HepG2 (cell line): Measurements from ENCODE around the gene SOCS3. TPM values are rescaled to one million over a fixed set of nuclear protein-coding genes. Genes with fewer than 3 reads are reported as not detected.

Experiments used
- CTCF ChIP-seq: sonication (generic); formaldehyde crosslinking; IDR thresholded peaks from 2 replicates; pipeline ENCODE4 v1.5.0; 2020; ENCODE audit warnings: mild to moderate bottlenecking, missing genetic modification reagents, moderate library complexity
- GABPB1 ChIP-seq: IDR thresholded peaks from 2 replicates; pipeline ENCODE4 v1.6.1; 2016; ENCODE audit warnings: mild to moderate bottlenecking, missing genetic modification reagents, moderate library complexity, missing compliant biosample characterization
- HINFP ChIP-seq: sonication (generic); formaldehyde crosslinking; IDR thresholded peaks from 2 replicates; pipeline ENCODE4 v1.4.0; 2020; ENCODE audit warnings: low read depth, mild to moderate bottlenecking, missing genetic modification reagents
- HOMEZ ChIP-seq: IDR thresholded peaks from 2 replicates; pipeline ENCODE4 v1.6.1; 2016; ENCODE audit warnings: low read depth
- ISL2 ChIP-seq: sonication (generic); formaldehyde crosslinking; IDR thresholded peaks from 2 replicates; pipeline ENCODE4 v1.5.0; 2020; ENCODE audit warnings: missing genetic modification reagents
- MAX ChIP-seq: IDR thresholded peaks from 2 replicates; pipeline ENCODE4 v1.6.1; 2012; ENCODE audit warnings: inconsistent platforms
- MXD4 ChIP-seq: IDR thresholded peaks from 2 replicates; pipeline ENCODE4 v1.6.1; 2016; ENCODE audit warnings: mild to moderate bottlenecking, missing biosample characterization, missing genetic modification reagents
- NR2C2 ChIP-seq: sonication (generic); formaldehyde crosslinking; IDR thresholded peaks from 2 replicates; pipeline ENCODE4 v1.4.0; 2020; ENCODE audit warnings: missing genetic modification reagents, mild to moderate bottlenecking, moderate library complexity, borderline replicate concordance
- PAX8 ChIP-seq: sonication (generic); formaldehyde crosslinking; IDR thresholded peaks from 2 replicates; pipeline ENCODE4 v1.8.0; 2022; ENCODE audit warnings: mild to moderate bottlenecking, missing genetic modification reagents, borderline replicate concordance
- PRMT3 ChIP-seq: sonication (generic); formaldehyde crosslinking; IDR thresholded peaks from 2 replicates; pipeline ENCODE4 v1.8.1; 2022; ENCODE audit warnings: low read depth, mild to moderate bottlenecking, moderate library complexity, missing genetic modification reagents, borderline replicate concordance
- RCOR2 ChIP-seq: IDR thresholded peaks from 2 replicates; pipeline ENCODE4 v1.6.1; 2016; ENCODE audit warnings: missing biosample characterization, missing genetic modification reagents
- SALL2 ChIP-seq: sonication (generic); formaldehyde crosslinking; IDR thresholded peaks from 2 replicates; pipeline ENCODE4 v1.8.1; 2023; ENCODE audit warnings: mild to moderate bottlenecking, missing genetic modification reagents, inconsistent platforms
- SAP130 ChIP-seq: IDR thresholded peaks from 2 replicates; pipeline ENCODE4 v1.6.1; 2016; ENCODE audit warnings: low read depth
- SOX6 ChIP-seq, 2 experiments: fragments of 450-650 bp in 1 of 2; sonication (generic) in 1 of 2; formaldehyde crosslinking in 1 of 2; IDR thresholded peaks; 2 replicates each; pipeline versions ENCODE4 v1.4.0 to v1.6.1; 2017 to 2020; ENCODE audit warnings: antibody characterized with exemption in 1 of 2, mild to moderate bottlenecking in 1 of 2, missing genetic modification reagents in 1 of 2
- SP1 ChIP-seq, 2 experiments: fragments of 450-650 bp in 1 of 2; sonication (generic) in 1 of 2; formaldehyde crosslinking in 1 of 2; IDR thresholded peaks; 2 replicates each; pipeline versions ENCODE4 v1.4.0 to v1.6.1; 2016 to 2020; ENCODE audit warnings: missing genetic modification reagents in 1 of 2
- ZBTB8A ChIP-seq: sonication (generic); formaldehyde crosslinking; IDR thresholded peaks from 2 replicates; pipeline ENCODE4 v1.4.0; 2020; ENCODE audit warnings: mild to moderate bottlenecking, low read depth, missing genetic modification reagents, borderline replicate concordance
- ZFY ChIP-seq: sonication (generic); formaldehyde crosslinking; IDR thresholded peaks from 2 replicates; pipeline ENCODE4 v1.4.0; 2020; ENCODE audit warnings: missing genetic modification reagents
- ZNF574 ChIP-seq: sonication (generic); formaldehyde crosslinking; IDR thresholded peaks from 2 replicates; pipeline ENCODE4 v1.4.0; 2020; ENCODE audit warnings: missing genetic modification reagents
- polyA plus RNA-seq, 8 experiments: library from polyadenylated mRNA; depleted of rRNA in 3 of 8; stranded (reverse) in 7 of 8; unstranded in 1 of 8; fragments of >200 nt; fragmentation: Illumina TruSeq in 4 of 8; extraction: Trizol in 4 of 8; gene quantifications; 2 replicates each; pipeline versions ENCODE4 v1.2.1 to v1.2.3, GENCODE V29; 2011 to 2016; ENCODE audit warnings: low read depth in 4 of 8, missing spikeins in 1 of 8, mixed read lengths in 1 of 8; ENCODE audit not compliant: insufficient read depth in 1 of 8
- total RNA-seq, 5 experiments: library from RNA; depleted of rRNA; stranded (reverse); fragments of >200 nt; fragmentation: Illumina TruSeq; extraction: Trizol; gene quantifications; 2 replicates each; pipeline ENCODE4 v1.2.3, GENCODE V29; 2016; ENCODE audit warnings: low read depth in 1 of 5

Gene SOCS3
- total and polyA plus RNA-seq, 2 of the 13 experiments (the other 11 are each of a cell fraction or from before 2014, with no cell fraction given): 0.77 to 2.4 TPM

- TF ChIP-seq NR2C2 (CRISPR knock-in tag) (peak; percentile 35; the same call in 1 of the 2 replicates), PAX8 (no peak), SOX6 (IDR thresholded peaks at IDR 0.05) (no peak), SOX6 (CRISPR knock-in tag; IDR thresholded peaks at IDR 0.05) (peak; percentile 21; the same call in 1 of the 2 replicates), SAP130 (peak; percentile 41), SALL2 (CRISPR knock-in tag) (0 out of 2 replicates have a peak, but pooled peaks have one; percentile 36), MAX (peak; percentile 35; the same call in 1 of the 2 replicates), RCOR2 (0 out of 2 replicates have a peak, but pooled peaks have one; percentile 17), ZNF574 (CRISPR knock-in tag) (0 out of 2 replicates have a peak, but pooled peaks have one; percentile 32), HINFP (CRISPR knock-in tag) (no peak), CTCF (CRISPR knock-in tag) (peak; percentile 23), ZFY (CRISPR knock-in tag) (peak; percentile 43; the same call in 1 of the 2 replicates), PRMT3 (CRISPR knock-in tag) (no peak), SP1 (IDR thresholded peaks at IDR 0.05) (no peak), SP1 (CRISPR knock-in tag; IDR thresholded peaks at IDR 0.05) (0 out of 2 replicates have a peak, but pooled peaks have one; percentile 15), ZBTB8A (CRISPR knock-in tag) (no peak), ISL2 (peak; percentile 14; the same call in 1 of the 2 replicates), HOMEZ (CRISPR knock-in tag) (0 out of 2 replicates have a peak, but pooled peaks have one; percentile 25), MXD4 (no peak), GABPB1 (peak; percentile 43; the same call in 1 of the 2 replicates)
Measured at GRCh38 chr17:78313735-78314648, 45.9 kb downstream of the SOCS3 start (continued).
